AG08395 (cell line): ENCODE data around the gene NRN1.
A peak's percentile ranks its signal among the peaks of the same experiment; 100 is the strongest.
"Not testable (repeated sequence)": the region's sequence is repeated elsewhere in the genome, so short reads cannot be mapped to it uniquely, and the experiment has no call there.

Experiments used
- DNase-seq: peaks from one replicate; pipeline ENCODE4 v3.0.0; 2012; ENCODE audit warnings: mixed read lengths, low spot score

The NRN1 gene, protein sequence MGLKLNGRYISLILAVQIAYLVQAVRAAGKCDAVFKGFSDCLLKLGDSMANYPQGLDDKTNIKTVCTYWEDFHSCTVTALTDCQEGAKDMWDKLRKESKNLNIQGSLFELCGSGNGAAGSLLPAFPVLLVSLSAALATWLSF

GRCh38 chr6:6006428-6007365 lies at the start of gene NRN1:
NRN1 (minus strand) TSS chr6:6006925; CDS start chr6:6006749, 176 bp downstream.
- DNase-seq, result peak; percentile 82

DNA sequence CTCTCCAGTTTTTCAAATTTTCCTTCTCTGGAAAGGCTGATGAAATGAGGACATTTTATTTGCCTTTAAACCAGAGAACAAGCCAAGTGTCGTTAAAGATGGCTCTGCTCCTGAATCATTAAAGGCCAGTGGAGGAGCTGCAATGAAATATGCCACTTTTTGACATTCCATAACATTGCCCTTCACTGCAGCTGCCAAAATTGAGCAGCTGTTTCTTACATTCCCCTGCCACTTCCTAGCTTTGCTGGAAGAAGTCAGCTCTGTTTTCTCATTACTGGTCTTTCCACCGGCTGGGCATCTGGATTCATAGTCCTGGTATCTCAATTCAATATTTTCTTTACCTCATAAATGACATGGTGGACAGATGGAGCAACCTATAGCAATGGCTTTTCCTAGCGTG lies 45.5 kb upstream of the NRN1 start:
- no peak for DNase-seq

- DNase-seq, result no peak
These were observed 40.0 kb upstream of the NRN1 start for GRCh38 chr6:6046716-6047115.

DNA sequence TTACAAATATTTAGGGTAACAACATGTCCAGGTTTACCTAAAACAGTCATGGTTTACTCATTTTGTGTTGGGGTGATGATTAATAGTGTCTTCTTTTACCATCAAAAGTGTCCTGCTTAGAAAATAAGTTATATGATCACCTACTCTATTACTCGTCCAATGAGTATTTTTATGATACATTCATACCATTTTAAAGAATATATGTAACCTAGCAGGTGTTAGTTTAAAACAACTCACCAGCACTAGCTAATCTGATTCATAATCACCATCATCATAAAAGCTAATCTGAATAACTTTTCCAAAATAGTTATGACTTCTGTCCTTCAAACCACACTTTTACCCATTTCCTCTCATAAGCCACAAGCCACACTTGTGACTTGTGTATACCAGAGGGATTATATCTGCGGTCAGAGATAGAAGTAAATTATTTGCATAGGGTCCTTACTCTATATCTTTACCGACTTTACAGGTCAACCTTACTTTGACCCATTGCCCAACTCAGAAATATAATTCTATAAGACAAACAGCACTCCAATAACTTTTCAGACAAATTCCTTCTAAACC lies 33.3 kb upstream of the NRN1 start:
- no peak for DNase-seq

GRCh38 chr6:6037179-6037578 lies 30.5 kb upstream of the NRN1 start:
- no peak for DNase-seq

DNA sequence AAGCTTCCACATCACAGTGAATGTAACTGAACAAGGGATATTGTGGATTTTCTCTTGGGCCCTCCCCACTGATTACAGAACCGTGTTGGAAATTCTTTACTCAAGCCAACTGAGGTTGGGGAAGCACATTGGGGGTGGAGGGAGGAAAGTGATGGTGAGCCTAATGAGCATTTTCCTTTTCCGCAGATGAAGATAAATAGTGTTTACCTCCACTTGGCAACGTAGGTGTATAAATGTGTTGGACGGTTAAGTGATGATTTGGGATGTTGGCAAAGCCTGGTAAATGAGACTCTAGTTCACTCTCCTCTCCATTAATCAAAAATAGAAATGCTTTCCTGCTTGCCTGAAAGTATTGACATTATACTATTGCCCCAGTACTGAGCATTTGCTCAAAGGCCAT lies 27.1 kb upstream of the NRN1 start:
- no peak for DNase-seq

- no peak for DNase-seq
These were observed 19.9 kb upstream of the NRN1 start for GRCh38 chr6:6026513-6027205.

DNA sequence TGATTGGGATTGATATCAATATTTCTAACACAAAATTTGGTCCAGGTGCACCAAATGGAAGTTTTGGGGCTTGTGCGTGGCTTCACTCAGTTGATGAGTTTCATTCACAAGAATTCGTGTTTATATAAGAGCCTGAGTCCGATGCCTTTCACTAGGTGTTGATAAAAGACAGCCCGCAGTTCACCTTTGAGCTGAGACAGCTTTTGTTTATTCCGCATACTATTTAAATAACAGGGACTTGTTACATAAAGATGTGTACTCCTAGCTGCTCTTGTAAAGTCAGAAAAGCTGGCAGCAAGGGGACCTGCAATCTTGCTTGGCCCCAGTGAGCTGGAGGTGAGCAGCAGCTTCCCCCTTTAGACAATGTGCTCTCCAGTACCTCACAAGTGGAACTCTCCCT lies 19.0 kb upstream of the NRN1 start:
- DNase-seq, result no peak

GRCh38 chr6:6024220-6024619 lies 17.5 kb upstream of the NRN1 start:
- no peak for DNase-seq

DNA sequence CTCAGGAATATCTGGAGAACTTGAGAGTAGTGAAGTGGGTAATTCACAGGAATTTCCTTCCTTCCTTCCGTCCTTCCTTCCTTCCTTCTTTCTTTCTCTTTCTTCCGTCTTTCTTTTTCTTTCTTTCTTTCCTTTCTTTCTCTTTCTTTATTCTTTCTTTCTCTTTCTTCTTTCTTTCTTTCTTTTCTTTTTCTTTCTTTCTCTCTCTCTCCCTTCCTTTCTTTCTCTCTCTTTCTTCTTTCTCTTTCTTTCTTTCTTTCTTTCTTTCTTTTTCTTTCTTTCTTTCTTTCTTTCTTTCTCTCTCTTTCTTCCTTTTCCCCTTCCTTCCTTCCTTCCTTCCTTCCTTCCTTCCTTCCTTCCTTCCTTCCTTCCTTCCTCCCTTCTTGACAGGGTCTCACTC lies 16.1 kb upstream of the NRN1 start:
- not testable (repeated sequence) for DNase-seq

GRCh38 chr6:6008648-6009421 lies 2.1 kb upstream of the NRN1 start:
- DNase-seq, result peak; percentile 92

GRCh38 chr6:6008089-6008647 lies 1.4 kb upstream of the NRN1 start:
- no peak for DNase-seq

- peak; percentile 34 for DNase-seq
These were observed 802 bp upstream of the NRN1 start for GRCh38 chr6:6007366-6008088.

GRCh38 chr6:6006006-6006427 lies 708 bp downstream of the NRN1 start:
- no peak for DNase-seq

GRCh38 chr6:6005051-6006005 lies 1.4 kb downstream of the NRN1 start:
- DNase-seq, result no peak

GRCh38 chr6:6004390-6004995 lies 2.2 kb downstream of the NRN1 start:
- DNase-seq, result no peak

DNA sequence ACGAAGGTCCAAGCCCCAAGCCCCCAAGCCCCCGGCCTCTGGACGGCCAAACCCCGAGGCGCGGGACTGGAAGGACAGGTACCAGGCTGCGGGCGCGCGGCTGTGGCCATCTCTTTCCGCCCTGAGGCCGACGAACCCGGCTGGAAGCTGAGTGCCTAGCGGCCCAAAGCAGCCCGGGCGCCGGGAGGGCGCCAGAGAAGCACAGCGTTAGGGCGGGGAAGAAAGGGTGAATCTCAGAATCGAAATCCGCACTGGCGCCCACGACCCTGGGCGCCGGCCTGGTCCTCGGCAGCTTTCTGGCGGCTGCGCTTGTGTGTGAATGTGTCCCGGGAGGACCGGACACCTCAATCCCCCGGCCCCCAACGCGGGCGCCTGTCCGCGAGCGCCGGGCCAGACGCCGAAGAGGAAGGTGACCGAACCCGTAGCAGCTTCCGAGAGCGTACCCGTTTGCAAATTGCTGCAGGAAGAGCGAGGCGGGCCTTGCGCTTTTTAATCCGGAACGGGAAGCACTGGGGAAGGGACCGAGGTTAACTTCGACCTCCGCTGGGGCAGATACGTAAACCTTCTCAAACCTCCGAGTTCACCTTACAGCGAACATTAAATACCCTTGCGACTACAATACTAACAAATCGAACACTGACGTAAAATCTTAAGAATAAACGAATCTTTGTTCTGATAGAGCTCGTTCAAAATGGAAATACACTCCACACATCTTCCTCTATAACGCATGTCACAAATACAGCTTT lies 2.9 kb downstream of the NRN1 start:
- no peak for DNase-seq

DNA sequence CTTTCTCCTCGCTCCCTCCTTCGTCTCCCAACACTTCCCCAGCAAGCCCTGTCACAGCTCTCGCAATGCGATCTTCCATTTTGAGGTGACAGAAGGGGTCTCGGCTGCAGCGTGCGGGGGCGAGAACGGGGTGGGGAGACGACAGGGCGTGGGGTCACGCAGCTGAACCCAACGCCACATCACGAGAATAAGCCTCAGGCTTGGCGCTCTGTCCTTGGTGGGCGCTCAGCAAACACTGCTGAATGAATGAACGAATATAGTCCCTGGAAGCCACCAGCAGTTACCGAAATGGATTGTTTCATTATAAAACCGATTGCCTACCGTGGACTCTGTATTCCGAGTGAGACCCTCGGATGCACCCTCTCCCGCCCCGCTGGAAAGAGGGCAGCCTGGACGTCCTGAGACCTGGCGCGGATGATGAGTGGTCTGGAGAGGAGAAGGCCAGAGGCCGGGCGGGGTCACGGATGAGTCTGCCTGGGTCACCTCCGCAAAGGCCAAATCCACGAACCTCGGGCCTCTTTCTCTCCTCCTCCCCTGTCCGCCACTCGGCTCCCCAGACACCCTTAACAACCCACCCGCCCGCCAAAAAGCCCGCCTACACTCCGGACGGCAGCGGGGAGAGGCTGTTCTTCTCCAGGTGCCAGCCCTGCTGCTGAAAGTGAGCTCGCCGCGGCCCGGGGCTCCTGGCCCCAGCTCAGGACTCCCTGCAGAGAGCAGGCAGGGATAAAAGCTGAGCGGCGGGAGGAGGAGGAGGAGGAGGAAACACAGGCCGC lies 3.7 kb downstream of the NRN1 start:
- no peak for DNase-seq
